Neural progenitor cell (in vitro differentiated cells): Measurements from ENCODE around the gene MAFB. TPM values are rescaled to one million over a fixed set of nuclear protein-coding genes. Genes with fewer than 3 reads are reported as not detected.

ENCODE experiments used
- DNase-seq: peaks from one replicate; pipeline ENCODE4 v3.0.0-alpha.2; 2016; ENCODE audit warnings: low spot score
- H2AFZ ChIP-seq: fragments of 200-600 bp; sonication (generic); replicated peaks from 2 replicates; pipeline ENCODE4 v1.6.1; 2016; ENCODE audit warnings: antibody characterized with exemption
- H3F3A ChIP-seq: fragments of 200-600 bp; sonication (generic); 2 replicates; pipeline ENCODE4 v1.6.1; 2016; ENCODE audit warnings: antibody characterized with exemption, low read depth
- H3K27ac ChIP-seq: fragments of 200-600 bp; sonication (generic); 2 replicates; pipeline ENCODE4 v1.5.1; 2016; ENCODE audit warnings: mild to moderate bottlenecking
- H3K27me3 ChIP-seq: fragments of 200-600 bp; sonication (generic); 2 replicates; pipeline ENCODE4 v1.6.1; 2016; ENCODE audit warnings: mild to moderate bottlenecking, moderate library complexity
- H3K36me3 ChIP-seq: fragments of 200-600 bp; sonication (generic); 2 replicates; pipeline ENCODE4 v1.5.1; 2016
- H3K4me1 ChIP-seq: fragments of 200-600 bp; sonication (generic); 2 replicates; pipeline ENCODE4 v1.6.1; 2016; ENCODE audit warnings: mixed run types
- H3K4me2 ChIP-seq: fragments of 200-600 bp; sonication (generic); 2 replicates; pipeline ENCODE4 v1.6.1; 2016
- H3K4me3 ChIP-seq: fragments of 200-600 bp; sonication (generic); 2 replicates; pipeline ENCODE4 v1.5.1; 2016
- H3K79me2 ChIP-seq: fragments of 200-600 bp; sonication (generic); 2 replicates; pipeline ENCODE4 v1.6.1; 2016; ENCODE audit warnings: low read depth
- H3K9ac ChIP-seq: fragments of 200-600 bp; sonication (generic); 2 replicates; pipeline ENCODE4 v1.6.1; 2016
- H3K9me3 ChIP-seq: fragments of 200-600 bp; sonication (generic); 2 replicates; pipeline ENCODE4 v1.5.1; 2016; ENCODE audit warnings: low read depth
- H4K20me1 ChIP-seq: fragments of 200-600 bp; sonication (generic); 2 replicates; pipeline ENCODE4 v1.6.1; 2016; ENCODE audit warnings: low read depth
- H3K27ac Mint-ChIP-seq: 3 replicates; pipeline ENCODE4 v1.8.0; 2021; ENCODE audit warnings: mixed read lengths
- H3K27me3 Mint-ChIP-seq: 2 replicates; pipeline ENCODE4 v1.8.0; 2022; ENCODE audit warnings: low read depth, mild to moderate bottlenecking, inconsistent platforms, moderate library complexity, mixed read lengths; ENCODE audit not compliant: insufficient read depth
- H3K36me3 Mint-ChIP-seq: 3 replicates; pipeline ENCODE4 v1.8.0; 2021; ENCODE audit warnings: mixed read lengths
- H3K4me1 Mint-ChIP-seq: 3 replicates; pipeline ENCODE4 v1.8.0; 2021; ENCODE audit warnings: mixed read lengths
- H3K4me3 Mint-ChIP-seq: 3 replicates; pipeline ENCODE4 v1.8.0; 2021; ENCODE audit warnings: mild to moderate bottlenecking, moderate library complexity, mixed read lengths
- H3K9me3 Mint-ChIP-seq: 3 replicates; pipeline ENCODE4 v1.8.0; 2020; ENCODE audit warnings: mixed read lengths
- EZH2 ChIP-seq: fragments of 200-600 bp; sonication (generic); IDR thresholded peaks from 2 replicates; pipeline ENCODE4 v1.6.1; 2017; ENCODE audit warnings: antibody characterized with exemption, mild to moderate bottlenecking, moderate library complexity
- EZH2phosphoT487 ChIP-seq: fragments of 200-600 bp; sonication (generic); IDR thresholded peaks from 2 replicates; pipeline ENCODE4 v1.6.1; 2017; ENCODE audit warnings: antibody characterized with exemption
- total RNA-seq: library from RNA; depleted of rRNA; stranded (reverse); fragments of >200 nt; gene quantifications from 2 replicates; pipeline ENCODE4 v1.2.3, GENCODE V29; 2015; ENCODE audit warnings: low replicate concordance
- TF ChIP-seq, protein P1 (sequence below): fragments of 200-600 bp; sonication (generic); IDR thresholded peaks from 2 replicates; pipeline ENCODE4 v1.5.1; 2017; ENCODE audit warnings: antibody characterized with exemption, mild to moderate bottlenecking

MAFB gene
- total RNA-seq, 1 donor from 2014 or later: 0.64 TPM

DNA sequence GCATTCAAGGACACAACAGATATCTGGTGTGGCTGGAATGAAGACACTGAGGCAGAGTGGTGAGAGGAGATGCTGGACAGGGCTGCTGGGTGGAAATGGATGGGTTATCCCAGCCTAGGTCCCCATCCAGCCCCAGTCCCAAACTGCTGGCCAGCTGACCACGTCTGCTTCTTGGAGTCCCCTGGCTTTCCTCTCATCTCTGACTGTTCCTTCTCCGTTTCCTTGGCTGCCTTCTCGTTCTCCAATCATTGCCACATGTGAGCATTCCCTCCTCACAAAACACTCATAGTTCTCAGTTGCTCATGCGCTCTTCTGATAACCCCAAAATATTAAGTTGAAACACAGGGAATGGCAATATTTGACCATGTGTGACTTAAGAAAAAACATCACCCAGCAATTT is 31.5 kb downstream of the MAFB start:
- H3K9me3 Mint-ChIP-seq: no peaks in the 10 kb centered on the region
- no peak for TF ChIP-seq EZH2
- TF ChIP-seq, protein P1, sequence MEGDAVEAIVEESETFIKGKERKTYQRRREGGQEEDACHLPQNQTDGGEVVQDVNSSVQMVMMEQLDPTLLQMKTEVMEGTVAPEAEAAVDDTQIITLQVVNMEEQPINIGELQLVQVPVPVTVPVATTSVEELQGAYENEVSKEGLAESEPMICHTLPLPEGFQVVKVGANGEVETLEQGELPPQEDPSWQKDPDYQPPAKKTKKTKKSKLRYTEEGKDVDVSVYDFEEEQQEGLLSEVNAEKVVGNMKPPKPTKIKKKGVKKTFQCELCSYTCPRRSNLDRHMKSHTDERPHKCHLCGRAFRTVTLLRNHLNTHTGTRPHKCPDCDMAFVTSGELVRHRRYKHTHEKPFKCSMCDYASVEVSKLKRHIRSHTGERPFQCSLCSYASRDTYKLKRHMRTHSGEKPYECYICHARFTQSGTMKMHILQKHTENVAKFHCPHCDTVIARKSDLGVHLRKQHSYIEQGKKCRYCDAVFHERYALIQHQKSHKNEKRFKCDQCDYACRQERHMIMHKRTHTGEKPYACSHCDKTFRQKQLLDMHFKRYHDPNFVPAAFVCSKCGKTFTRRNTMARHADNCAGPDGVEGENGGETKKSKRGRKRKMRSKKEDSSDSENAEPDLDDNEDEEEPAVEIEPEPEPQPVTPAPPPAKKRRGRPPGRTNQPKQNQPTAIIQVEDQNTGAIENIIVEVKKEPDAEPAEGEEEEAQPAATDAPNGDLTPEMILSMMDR: no peak
- no peaks in the 10 kb centered on the region for H3K4me1 Mint-ChIP-seq
- no peak overlapping the region for H3K4me3 Mint-ChIP-seq
- no peak overlapping the region for H3K27ac Mint-ChIP-seq
- H3K36me3 Mint-ChIP-seq: no peaks in the 10 kb centered on the region
- H3F3A ChIP-seq: no peaks in the 10 kb centered on the region
- no peaks in the 10 kb centered on the region for H3K27me3 ChIP-seq
- DNase-seq: no peak
- H3K9ac ChIP-seq: no peak overlapping the region
- no peaks in the 10 kb centered on the region for H3K36me3 ChIP-seq
- no peaks in the 10 kb centered on the region for H3K79me2 ChIP-seq
- no peaks in the 10 kb centered on the region for H3K9me3 ChIP-seq
- H3K27ac ChIP-seq: no peak overlapping the region
- no peaks in the 10 kb centered on the region for H3K4me1 ChIP-seq
- H3K4me3 ChIP-seq: no peak overlapping the region
- H3K27me3 Mint-ChIP-seq: peaks cover 5% of the 10 kb centered on the region
- H2AFZ ChIP-seq: no peak overlapping the region
- no peak overlapping the region for H3K4me2 ChIP-seq
- no peaks in the 10 kb centered on the region for H4K20me1 ChIP-seq

DNA sequence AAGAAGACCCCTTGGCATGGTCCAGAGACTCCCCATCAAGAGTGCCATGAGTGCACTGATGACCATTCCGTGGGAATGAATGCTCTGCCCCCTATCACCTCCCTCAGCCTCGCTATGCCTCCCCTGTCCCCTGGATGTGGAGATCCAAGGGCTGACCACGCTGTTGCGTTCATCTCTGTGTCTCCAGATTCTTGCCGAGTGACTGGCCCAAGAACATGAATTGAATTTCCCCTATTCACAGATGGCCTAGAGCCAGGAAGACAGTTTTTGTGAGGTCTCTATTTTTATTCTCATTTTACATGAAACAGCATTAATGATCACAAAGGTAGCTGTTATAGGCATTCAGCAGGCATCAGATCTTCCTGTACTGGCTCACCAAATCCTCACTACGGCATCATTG is 33.6 kb downstream of the MAFB start:
- Histone ChIP-seq H3K36me3 (no peaks in the 10 kb centered on the region), H3K4me3 (no peak overlapping the region), H3F3A (no peaks in the 10 kb centered on the region), H3K9me3 (no peaks in the 10 kb centered on the region), H3K27me3 (no peaks in the 10 kb centered on the region), H3K9ac (no peak overlapping the region), H3K79me2 (no peaks in the 10 kb centered on the region), H4K20me1 (no peaks in the 10 kb centered on the region), H3K4me2 (no peak overlapping the region), H3K4me1 (no peaks in the 10 kb centered on the region), H3K27ac (no peak overlapping the region), H2AFZ (no peak overlapping the region)
- TF ChIP-seq EZH2: no peak
- no peak for TF ChIP-seq EZH2phosphoT487
- TF ChIP-seq, protein P1: no peak
- H3K4me1 Mint-ChIP-seq: no peaks in the 10 kb centered on the region
- no peaks in the 10 kb centered on the region for H3K36me3 Mint-ChIP-seq
- H3K27me3 Mint-ChIP-seq: peaks cover 3% of the 10 kb centered on the region
- H3K27ac Mint-ChIP-seq: no peak overlapping the region
- no peak for DNase-seq
- no peaks in the 10 kb centered on the region for H3K9me3 Mint-ChIP-seq
- no peak overlapping the region for H3K4me3 Mint-ChIP-seq

DNA sequence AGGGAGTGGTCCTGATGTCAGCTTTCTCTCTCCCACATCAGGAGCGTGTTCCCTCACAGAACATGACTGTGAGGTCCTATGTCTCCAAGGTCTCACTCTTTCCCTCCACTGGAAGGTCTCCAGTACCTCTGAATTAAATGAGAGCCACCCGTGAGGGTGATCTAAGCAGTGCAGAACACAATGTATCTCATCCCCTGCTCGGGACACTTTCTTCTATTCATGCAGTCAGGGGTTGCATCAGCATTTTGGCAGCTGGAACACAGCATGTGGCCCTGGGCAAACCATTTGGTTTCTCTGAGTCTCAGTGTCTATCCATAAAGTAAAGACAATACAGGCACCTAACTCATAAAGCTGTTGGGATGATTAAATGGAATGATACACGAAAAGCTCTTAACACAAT is 34.2 kb downstream of the MAFB start:
- H3K79me2 ChIP-seq: no peaks in the 10 kb centered on the region
- H3K36me3 Mint-ChIP-seq: no peaks in the 10 kb centered on the region
- no peak overlapping the region for H3K27ac ChIP-seq
- no peaks in the 10 kb centered on the region for H3K36me3 ChIP-seq
- no peak for TF ChIP-seq EZH2
- TF ChIP-seq EZH2phosphoT487: no peak
- TF ChIP-seq, protein P1: no peak
- H3K9ac ChIP-seq: no peak overlapping the region
- no peak overlapping the region for H3K27ac Mint-ChIP-seq
- H3K4me2 ChIP-seq: no peak overlapping the region
- H3F3A ChIP-seq: no peaks in the 10 kb centered on the region
- no peak for DNase-seq
- no peaks in the 10 kb centered on the region for H3K4me1 ChIP-seq
- H3K4me3 Mint-ChIP-seq: no peak overlapping the region
- no peak overlapping the region for H3K4me3 ChIP-seq
- no peaks in the 10 kb centered on the region for H3K9me3 Mint-ChIP-seq
- no peaks in the 10 kb centered on the region for H4K20me1 ChIP-seq
- peaks cover 3% of the 10 kb centered on the region for H3K27me3 Mint-ChIP-seq
- no peaks in the 10 kb centered on the region for H3K9me3 ChIP-seq
- no peaks in the 10 kb centered on the region for H3K27me3 ChIP-seq
- H2AFZ ChIP-seq: no peak overlapping the region
- no peaks in the 10 kb centered on the region for H3K4me1 Mint-ChIP-seq
